Mesendoderm (in vitro differentiated cells): Measurements from ENCODE around the gene KRTAP10-4.

Source experiments
- DNase-seq: peaks from one replicate; pipeline ENCODE4 v3.0.0; 2013
- H2AK5ac ChIP-seq: 2 replicates; pipeline ENCODE4 v1.6.1; 2013; ENCODE audit warnings: low read length, inconsistent platforms
- H2BK120ac ChIP-seq: 2 replicates; pipeline ENCODE4 v1.6.1; 2013; ENCODE audit warnings: low read depth, mild to moderate bottlenecking, low read length, moderate library complexity, mixed read lengths
- H2BK15ac ChIP-seq: replicated peaks from 2 replicates; pipeline ENCODE4 v1.6.1; 2013; ENCODE audit warnings: low read depth, mild to moderate bottlenecking, moderate library complexity
- H2BK5ac ChIP-seq: 2 replicates; pipeline ENCODE4 v1.6.1; 2013; ENCODE audit warnings: low read length, inconsistent platforms
- H3K18ac ChIP-seq: 2 replicates; pipeline ENCODE4 v1.6.1; 2013; ENCODE audit warnings: mild to moderate bottlenecking, low read length, mixed read lengths
- H3K23ac ChIP-seq: one replicate; pipeline ENCODE4 v1.6.1; 2013; ENCODE audit warnings: low read length
- H3K27ac ChIP-seq: 2 replicates; pipeline ENCODE4 v1.5.1; 2013; ENCODE audit warnings: low read depth, mild to moderate bottlenecking, inconsistent platforms, low read length, moderate library complexity
- H3K27me3 ChIP-seq: 2 replicates; pipeline ENCODE4 v1.6.1; 2013; ENCODE audit warnings: low read length, control low read depth, mild to moderate bottlenecking, inconsistent platforms; ENCODE audit not compliant: insufficient read depth, poor library complexity
- H3K36me3 ChIP-seq: 2 replicates; pipeline ENCODE4 v1.6.1; 2013; ENCODE audit warnings: low read length, inconsistent platforms; ENCODE audit not compliant: control insufficient read depth, insufficient read depth
- H3K4ac ChIP-seq: one replicate; pipeline ENCODE4 v1.6.1; 2013; ENCODE audit warnings: low read depth, mild to moderate bottlenecking, low read length, moderate library complexity
- H3K4me1 ChIP-seq: 2 replicates; pipeline ENCODE4 v1.6.1; 2013; ENCODE audit warnings: low read depth, low read length, inconsistent platforms; ENCODE audit not compliant: control insufficient read depth
- H3K4me2 ChIP-seq: 2 replicates; pipeline ENCODE4 v1.6.1; 2013; ENCODE audit warnings: low read length
- H3K4me3 ChIP-seq: 2 replicates; pipeline ENCODE4 v1.5.1; 2013; ENCODE audit warnings: mild to moderate bottlenecking, low read length
- H3K56ac ChIP-seq: one replicate; pipeline ENCODE4 v1.6.1; 2013; ENCODE audit warnings: low read length
- H3K79me1 ChIP-seq: 2 replicates; pipeline ENCODE4 v1.6.1; 2013; ENCODE audit warnings: low read length, inconsistent platforms
- H3K79me2 ChIP-seq: 2 replicates; pipeline ENCODE4 v1.6.1; 2013; ENCODE audit warnings: mild to moderate bottlenecking, low read length; ENCODE audit not compliant: control insufficient read depth, insufficient read depth
- H3K9ac ChIP-seq: 2 replicates; pipeline ENCODE4 v1.6.1; 2013; ENCODE audit warnings: low read length, inconsistent platforms
- H4K5ac ChIP-seq: one replicate; pipeline ENCODE4 v1.6.1; 2013; ENCODE audit warnings: low read length
- H4K8ac ChIP-seq: one replicate; pipeline ENCODE4 v1.6.1; 2013; ENCODE audit warnings: low read depth, mild to moderate bottlenecking, control low read depth, low read length, moderate library complexity
- WGBS: extraction: QIAGEN DNeasy Blood & Tissue Kit; methylation state at CpG from one replicate; pipeline ENCODE4 v1.1.7; 2013; ENCODE audit warnings: low lambda C conversion rate, missing lambda C conversion rate; ENCODE audit not compliant: insufficient coverage; ENCODE audit errors: extremely low coverage; 5-methylcytosine and 5-hydroxymethylcytosine counted together

The KRTAP10-4 gene

GRCh38 chr21:44619886-44620285 is 46.4 kb downstream of the KRTAP10-4 start:
- no peaks in the 10 kb centered on the region for H3K27me3 ChIP-seq

GRCh38 chr21:44623575-44623974 is 50.0 kb downstream of the KRTAP10-4 start:
- H3K23ac ChIP-seq: no peak overlapping the region
- no peak overlapping the region for H3K9ac ChIP-seq
- no peak overlapping the region for H3K4ac ChIP-seq
- no peak overlapping the region for H3K27ac ChIP-seq
- peaks cover 4% of the 10 kb centered on the region for H3K4me1 ChIP-seq
- no peak overlapping the region for H2BK15ac ChIP-seq
- no peaks in the 10 kb centered on the region for H3K36me3 ChIP-seq
- no peak overlapping the region for H2BK120ac ChIP-seq
- H3K27me3 ChIP-seq: no peaks in the 10 kb centered on the region
- H3K4me2 ChIP-seq: no peak overlapping the region
- no peak overlapping the region for H3K4me3 ChIP-seq
- no peaks in the 10 kb centered on the region for H3K79me1 ChIP-seq
- DNase-seq: no peak
- no peak overlapping the region for H3K56ac ChIP-seq
- no peak overlapping the region for H4K5ac ChIP-seq
- no peak overlapping the region for H2AK5ac ChIP-seq
- no peak overlapping the region for H3K18ac ChIP-seq
- H3K79me2 ChIP-seq: no peaks in the 10 kb centered on the region
- no peak overlapping the region for H2BK5ac ChIP-seq
- H4K8ac ChIP-seq: no peak overlapping the region

More at GRCh38 chr21:44619886-44620285, 46.4 kb downstream of the KRTAP10-4 start:
- no peak overlapping the region for H3K56ac ChIP-seq
- no peak overlapping the region for H4K8ac ChIP-seq
- H3K79me1 ChIP-seq: no peaks in the 10 kb centered on the region
- WGBS: no CpG with 5 or more reads among the region's 6 CpGs
- H3K27ac ChIP-seq: no peak overlapping the region
- H4K5ac ChIP-seq: no peak overlapping the region
- H3K23ac ChIP-seq: no peak overlapping the region
- no peak overlapping the region for H2BK15ac ChIP-seq
- peaks cover 4% of the 10 kb centered on the region for H3K4me1 ChIP-seq
- no peak overlapping the region for H2BK120ac ChIP-seq
- H3K18ac ChIP-seq: no peak overlapping the region
- H3K4ac ChIP-seq: no peak overlapping the region
- H2BK5ac ChIP-seq: no peak overlapping the region
- H3K4me2 ChIP-seq: no peak overlapping the region
- H3K36me3 ChIP-seq: no peaks in the 10 kb centered on the region
- H3K9ac ChIP-seq: no peak overlapping the region
- no peak for DNase-seq
- no peak overlapping the region for H2AK5ac ChIP-seq
- no peaks in the 10 kb centered on the region for H3K79me2 ChIP-seq
- H3K4me3 ChIP-seq: no peak overlapping the region
